Suprapubic skin (tissue), 4 donors: Measurements from ENCODE around the gene SYK. TPM values are rescaled to one million over a fixed set of nuclear protein-coding genes. Genes with fewer than 3 reads are reported as not detected.

Source experiments
- DNase-seq, 2 donors: peaks; one replicate each; pipeline ENCODE4 v3.0.0-alpha.2; 2019; ENCODE audit warnings: low spot score in 2 of 2
- H3K27ac ChIP-seq: fragments of 200-600 bp; sonication (generic); one replicate; pipeline ENCODE4 v1.5.1; 2019
- H3K27me3 ChIP-seq: fragments of 200-600 bp; sonication (generic); one replicate; pipeline ENCODE4 v1.5.1; 2019
- H3K36me3 ChIP-seq: fragments of 200-600 bp; sonication (generic); one replicate; pipeline ENCODE4 v1.5.1; 2019
- H3K4me1 ChIP-seq: fragments of 200-600 bp; sonication (generic); one replicate; pipeline ENCODE4 v1.5.1; 2019
- H3K4me3 ChIP-seq: fragments of 200-600 bp; sonication (generic); one replicate; pipeline ENCODE4 v1.5.1; 2019; ENCODE audit warnings: mild to moderate bottlenecking
- H3K9me3 ChIP-seq: fragments of 200-600 bp; sonication (generic); one replicate; pipeline ENCODE4 v1.5.1; 2019
- EP300 ChIP-seq: sonication (generic); formaldehyde crosslinking; IDR thresholded peaks from one replicate; pipeline ENCODE4 v1.6.1; 2017; ENCODE audit warnings: antibody characterized with exemption
- POLR2A ChIP-seq, 2 donors: fragments of 450-650 bp; IDR thresholded peaks; one replicate each; pipeline ENCODE4 v1.6.1; 2017; ENCODE audit warnings: antibody characterized with exemption in 2 of 2, mild to moderate bottlenecking in 2 of 2, moderate library complexity in 2 of 2
- POLR2AphosphoS5 ChIP-seq, 3 donors: sonication (generic); formaldehyde crosslinking; IDR thresholded peaks; one replicate each; pipeline ENCODE4 v1.6.1; 2017; ENCODE audit warnings: antibody characterized with exemption in 3 of 3
- WGBS: methylation state at CpG from one replicate; pipeline ENCODE4 v1.1.5; 2018; 5-methylcytosine and 5-hydroxymethylcytosine counted together
- total RNA-seq, 4 donors: library from RNA; depleted of rRNA; stranded (reverse); fragments of >200 nt; gene quantifications; one replicate each; pipeline ENCODE4 v1.1.0, GENCODE V29; 2016
- TF ChIP-seq, protein P1 (sequence below), 2 donors: fragments of 200-600 bp in 1 of 2; fragments of 450-650 bp in 1 of 2; sonication (generic) in 1 of 2; IDR thresholded peaks; one replicate each; pipeline ENCODE4 v1.5.1; 2016 to 2019; ENCODE audit warnings: antibody characterized with exemption in 2 of 2, mild to moderate bottlenecking in 1 of 2, moderate library complexity in 1 of 2

Gene SYK
- total RNA-seq, 4 donors from 2014 or later = 22.0 to 31.6 (median 25.0) TPM

DNA sequence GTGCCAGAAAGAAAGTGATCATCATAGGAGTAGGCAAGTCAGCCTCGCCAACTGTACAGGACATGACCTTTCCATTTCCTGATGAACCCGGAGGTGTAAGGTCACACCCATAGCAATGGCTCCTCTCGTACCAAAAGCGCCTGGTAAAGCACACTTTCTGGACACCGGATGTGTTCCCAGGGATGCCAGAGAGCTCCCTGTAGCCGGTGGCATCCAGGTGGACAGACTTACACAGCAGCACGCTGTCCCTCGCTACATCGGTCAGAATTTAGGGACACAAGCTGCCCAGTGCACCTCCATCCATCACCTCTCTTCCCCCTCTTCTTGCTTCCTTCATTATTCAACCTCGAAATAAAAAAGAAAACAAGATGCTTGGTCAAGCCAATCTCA, 105.4 kb downstream of the SYK start:
- Histone ChIP-seq H3K4me3 (no peak overlapping the region), H3K27ac (no peak overlapping the region), H3K36me3 (no peaks in the 10 kb centered on the region), H3K27me3 (no peaks in the 10 kb centered on the region), H3K9me3 (no peaks in the 10 kb centered on the region), H3K4me1 (peaks cover 30% of the 10 kb centered on the region)
- TF ChIP-seq POLR2AphosphoS5 (IDR thresholded peaks at IDR 0.05) (no peak), EP300 (no peak), POLR2A (IDR thresholded peaks at IDR 0.05) (no peak)
- TF ChIP-seq, protein P1, sequence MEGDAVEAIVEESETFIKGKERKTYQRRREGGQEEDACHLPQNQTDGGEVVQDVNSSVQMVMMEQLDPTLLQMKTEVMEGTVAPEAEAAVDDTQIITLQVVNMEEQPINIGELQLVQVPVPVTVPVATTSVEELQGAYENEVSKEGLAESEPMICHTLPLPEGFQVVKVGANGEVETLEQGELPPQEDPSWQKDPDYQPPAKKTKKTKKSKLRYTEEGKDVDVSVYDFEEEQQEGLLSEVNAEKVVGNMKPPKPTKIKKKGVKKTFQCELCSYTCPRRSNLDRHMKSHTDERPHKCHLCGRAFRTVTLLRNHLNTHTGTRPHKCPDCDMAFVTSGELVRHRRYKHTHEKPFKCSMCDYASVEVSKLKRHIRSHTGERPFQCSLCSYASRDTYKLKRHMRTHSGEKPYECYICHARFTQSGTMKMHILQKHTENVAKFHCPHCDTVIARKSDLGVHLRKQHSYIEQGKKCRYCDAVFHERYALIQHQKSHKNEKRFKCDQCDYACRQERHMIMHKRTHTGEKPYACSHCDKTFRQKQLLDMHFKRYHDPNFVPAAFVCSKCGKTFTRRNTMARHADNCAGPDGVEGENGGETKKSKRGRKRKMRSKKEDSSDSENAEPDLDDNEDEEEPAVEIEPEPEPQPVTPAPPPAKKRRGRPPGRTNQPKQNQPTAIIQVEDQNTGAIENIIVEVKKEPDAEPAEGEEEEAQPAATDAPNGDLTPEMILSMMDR (IDR thresholded peaks at IDR 0.05) = no peak
- no peak for DNase-seq
- WGBS = 83% methylated on average over 10 of the region's 10 CpGs

DNA sequence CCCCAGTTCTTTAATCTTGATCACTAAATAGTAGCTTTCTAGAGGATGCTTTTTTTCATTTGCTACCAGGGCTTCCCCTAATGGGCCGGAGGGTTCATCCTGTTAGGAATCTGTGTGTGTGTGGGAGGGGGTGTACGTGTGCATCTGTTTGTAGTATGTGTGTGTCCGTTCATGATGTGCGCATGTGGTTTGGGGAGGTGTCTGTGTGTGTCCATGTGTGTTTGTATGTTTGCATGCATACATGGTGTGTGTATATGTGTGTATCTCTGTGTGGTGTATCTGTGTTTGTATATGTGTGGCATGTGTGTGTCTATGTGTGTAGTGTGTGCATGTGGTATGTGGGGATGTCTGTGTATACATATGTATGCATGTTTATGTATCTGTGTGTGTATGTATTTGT, 106.2 kb downstream of the SYK start:
- TF ChIP-seq POLR2A (IDR thresholded peaks at IDR 0.05) = no peak
- no peak for TF ChIP-seq POLR2AphosphoS5 (IDR thresholded peaks at IDR 0.05)
- no peak for TF ChIP-seq EP300
- TF ChIP-seq, protein P1 (IDR thresholded peaks at IDR 0.05) = no peak
- Histone ChIP-seq H3K36me3 (no peaks in the 10 kb centered on the region), H3K4me3 (no peak overlapping the region), H3K4me1 (peaks cover 30% of the 10 kb centered on the region), H3K9me3 (no peaks in the 10 kb centered on the region), H3K27me3 (no peaks in the 10 kb centered on the region), H3K27ac (no peak overlapping the region)
- 83% methylated on average over 4 of the region's 4 CpGs for WGBS
- no peak for DNase-seq

DNA sequence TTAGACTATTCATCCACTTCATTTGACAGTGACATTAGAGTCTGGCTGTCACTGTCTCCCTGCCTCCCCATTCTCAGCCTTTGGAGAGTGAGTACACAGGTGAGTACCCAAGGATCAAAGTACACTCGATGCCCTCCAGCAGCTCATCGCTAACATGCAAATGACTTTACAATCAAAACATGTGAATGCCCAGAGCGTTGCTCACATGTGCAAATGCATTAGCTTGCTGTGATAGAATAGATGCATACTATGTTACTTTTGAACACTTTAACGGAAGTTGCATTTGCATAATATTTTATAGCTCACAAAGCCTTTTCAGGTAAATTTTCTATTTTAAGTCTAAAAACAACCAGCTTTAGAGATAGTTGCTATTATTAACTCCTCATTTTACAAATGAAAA, 107.6 kb downstream of the SYK start:
- TF ChIP-seq POLR2A (IDR thresholded peaks at IDR 0.05) (no peak), EP300 (no peak), POLR2AphosphoS5 (IDR thresholded peaks at IDR 0.05) (no peak)
- TF ChIP-seq, protein P1 (IDR thresholded peaks at IDR 0.05) = no peak
- no peaks in the 10 kb centered on the region for H3K9me3 ChIP-seq
- peaks cover 6% of the 10 kb centered on the region for H3K27me3 ChIP-seq
- DNase-seq = no peak
- H3K27ac ChIP-seq = no peak overlapping the region
- no peak overlapping the region for H3K4me3 ChIP-seq
- H3K4me1 ChIP-seq = peaks cover 19% of the 10 kb centered on the region
- no peaks in the 10 kb centered on the region for H3K36me3 ChIP-seq
- WGBS = 84% methylated on average over 4 of the region's 4 CpGs

DNA sequence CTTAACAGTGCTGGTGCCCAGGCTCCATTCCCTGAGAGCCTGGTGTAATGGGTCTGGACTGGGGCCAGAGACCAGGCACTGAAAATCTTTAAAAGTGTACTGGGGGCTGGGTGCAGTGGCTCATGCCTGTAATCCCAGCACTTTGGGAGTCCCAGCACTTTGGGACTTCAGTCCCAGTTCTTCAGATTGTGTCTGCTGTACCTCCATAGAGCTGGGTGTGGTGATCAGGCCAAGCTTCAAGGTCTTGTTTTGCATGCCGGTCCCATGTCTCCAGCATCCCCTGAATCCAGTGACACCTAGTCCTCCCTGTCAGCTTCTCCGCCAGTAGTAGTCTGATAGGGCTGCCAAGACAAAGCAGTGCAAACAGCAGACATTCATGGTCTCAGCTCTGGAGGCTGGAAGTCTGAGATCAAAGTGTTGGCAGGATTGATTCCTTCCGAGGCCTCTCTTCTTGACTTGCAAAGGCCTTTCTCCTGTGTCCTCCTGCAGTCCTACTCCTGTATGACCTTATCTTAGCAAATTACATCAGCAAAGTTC, 108.2 kb downstream of the SYK start:
- no peak for TF ChIP-seq POLR2A (IDR thresholded peaks at IDR 0.05)
- TF ChIP-seq, protein P1 (IDR thresholded peaks at IDR 0.05) = no peak
- TF ChIP-seq POLR2AphosphoS5 (IDR thresholded peaks at IDR 0.05) = no peak
- TF ChIP-seq EP300 = no peak
- H3K4me3 ChIP-seq = no peak overlapping the region
- WGBS = 94% methylated on average over 3 of the region's 3 CpGs
- peaks cover 7% of the 10 kb centered on the region for H3K27me3 ChIP-seq
- peaks cover 16% of the 10 kb centered on the region for H3K4me1 ChIP-seq
- no peaks in the 10 kb centered on the region for H3K9me3 ChIP-seq
- DNase-seq = no peak
- H3K36me3 ChIP-seq = no peaks in the 10 kb centered on the region
- H3K27ac ChIP-seq = no peak overlapping the region

DNA sequence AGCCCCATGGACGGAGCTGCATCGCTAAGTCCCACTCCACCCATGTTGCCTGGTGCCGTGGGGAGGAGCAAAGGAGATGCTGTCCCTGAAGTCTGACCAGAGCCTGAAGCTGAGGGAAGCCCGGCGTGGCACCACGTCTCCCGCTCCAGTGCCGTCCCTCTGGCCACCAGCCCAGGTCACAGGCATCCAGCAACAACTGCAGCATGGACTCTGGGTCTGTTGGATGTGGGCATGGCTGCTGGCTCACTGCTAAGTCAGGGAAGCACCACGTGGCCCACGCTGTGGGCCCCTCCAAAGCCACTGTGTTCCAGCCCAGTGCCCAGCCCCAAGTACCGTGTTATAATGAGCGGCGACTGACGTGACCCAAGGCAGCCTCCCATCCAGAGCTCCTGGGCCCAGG, 112.6 kb downstream of the SYK start:
- Histone ChIP-seq H3K27me3 (peaks cover 7% of the 10 kb centered on the region), H3K4me3 (no peak overlapping the region), H3K4me1 (peaks cover 2% of the 10 kb centered on the region), H3K27ac (no peak overlapping the region), H3K9me3 (no peaks in the 10 kb centered on the region), H3K36me3 (no peaks in the 10 kb centered on the region)
- no peak for DNase-seq
- no peak for TF ChIP-seq POLR2A (IDR thresholded peaks at IDR 0.05)
- TF ChIP-seq, protein P1 (IDR thresholded peaks at IDR 0.05) = no peak
- 89% methylated on average over 3 of the region's 14 CpGs for WGBS
